Transverse colon (tissue), 4 donors: ENCODE data around the gene APCDD1L. TPM values are rescaled to one million over a fixed set of nuclear protein-coding genes. Genes with fewer than 3 reads are reported as not detected.

Source experiments
- DNase-seq: peaks from one replicate; pipeline ENCODE4 v3.0.0-alpha.2; 2019
- H3K27ac ChIP-seq, 4 donors: fragments of 200-600 bp; sonication (generic); 2 replicates each; pipeline ENCODE4 v1.5.1; 2016 to 2018; ENCODE audit warnings: inconsistent platforms in 4 of 4
- H3K27me3 ChIP-seq: fragments of 200-600 bp; sonication (generic); 2 replicates; pipeline ENCODE4 v1.5.1; 2017; ENCODE audit warnings: inconsistent platforms
- H3K36me3 ChIP-seq, 4 donors: fragments of 200-600 bp; sonication (generic); 2 replicates each; pipeline ENCODE4 v1.5.1; 2017 to 2019; ENCODE audit warnings: inconsistent platforms in 4 of 4
- H3K4me1 ChIP-seq, 4 donors: fragments of 200-600 bp; sonication (generic); 2 replicates each; pipeline ENCODE4 v1.5.1; 2017 to 2020; ENCODE audit warnings: inconsistent platforms in 4 of 4
- H3K4me3 ChIP-seq, 4 donors: fragments of 200-600 bp; sonication (generic); 1 replicate in 1 of 4; 2 replicates in 3 of 4; pipeline versions ENCODE4 v1.5.1 to v1.6.1; 2017 to 2019; ENCODE audit warnings: inconsistent platforms in 4 of 4
- H3K9me3 ChIP-seq, 2 donors: fragments of 200-600 bp; sonication (generic); 2 replicates each; pipeline ENCODE4 v1.5.1; 2017 to 2019; ENCODE audit warnings: inconsistent platforms in 2 of 2
- CTCF ChIP-seq, 5 experiments: fragments of 200-600 bp in 3 of 5; fragments of 450-650 bp in 2 of 5; sonication (generic) in 3 of 5; IDR thresholded peaks; 1 replicate in 2 of 5; 2 replicates in 3 of 5; pipeline ENCODE4 v1.5.1; 2016 to 2017; ENCODE audit warnings: antibody characterized with exemption in 5 of 5, inconsistent platforms in 3 of 5, mild to moderate bottlenecking in 2 of 5, moderate library complexity in 1 of 5
- EP300 ChIP-seq: sonication (generic); formaldehyde crosslinking; IDR thresholded peaks from one replicate; pipeline ENCODE4 v1.6.1; 2017; ENCODE audit warnings: antibody characterized with exemption, low read depth
- POLR2A ChIP-seq: fragments of 450-650 bp; IDR thresholded peaks from one replicate; pipeline ENCODE4 v1.6.1; 2016; ENCODE audit warnings: antibody characterized with exemption, mild to moderate bottlenecking, moderate library complexity
- POLR2AphosphoS5 ChIP-seq, 3 donors: sonication (generic); formaldehyde crosslinking; IDR thresholded peaks; one replicate each; pipeline ENCODE4 v1.6.1; 2016; ENCODE audit warnings: antibody characterized with exemption in 3 of 3
- WGBS, 2 donors: methylation state at CpG; one replicate each; pipeline ENCODE4 v1.1.5; 2018; ENCODE audit warnings: low coverage in 1 of 2; 5-methylcytosine and 5-hydroxymethylcytosine counted together
- in situ Hi-C, 4 donors: fragments of 200-750 bp; cut with MboI; loops; one replicate each; pipeline versions ENCODE4 v1.15.0 to v1.15.1; 2017; ENCODE audit warnings: low sequenced_read_pairs in 3 of 4, low pct_ligation_motif_present in 1 of 4, low pct_unique_long_range_greater_than_20kb in 1 of 4
- intact Hi-C: fragments of 100-400 bp; cut with DNase I; formaldehyde crosslinking; loops from one replicate; pipeline ENCODE4 v1.15.1; 2023; ENCODE audit warnings: low total_unique reads
- total RNA-seq, 4 donors: library from RNA; depleted of rRNA; stranded (reverse); fragments of >200 nt; gene quantifications; one replicate each; pipeline ENCODE4 v1.1.0, GENCODE V29; 2016

Gene APCDD1L
- total RNA-seq, 4 donors from 2014 or later: 0.16 TPM; not detected in 3

- intact Hi-C loops: no loop called here
- no peak for DNase-seq
- TF ChIP-seq POLR2A: no peak
- no peak for TF ChIP-seq EP300
- TF ChIP-seq CTCF (IDR thresholded peaks at IDR 0.05): no peak
- no peak for TF ChIP-seq POLR2AphosphoS5 (IDR thresholded peaks at IDR 0.05)
Observed at GRCh38 chr20:58512808-58513552, 2.2 kb downstream of the APCDD1L start.

GRCh38 chr20:58511861-58512260 lies 3.3 kb downstream of the APCDD1L start:
- in situ Hi-C loops: no loop called here
- Histone ChIP-seq H3K4me1 (no peaks in the 10 kb centered on the region), H3K27ac (no peak overlapping the region), H3K4me3 (no peak overlapping the region), H3K9me3 (no peaks in the 10 kb centered on the region), H3K27me3 (peaks cover 39% of the 10 kb centered on the region), H3K36me3 (no peaks in the 10 kb centered on the region)
- intact Hi-C loops: no loop called here
- 59 to 82% methylated on average over 3 to 9 of the region's 9 CpGs for WGBS, 2 donors
- DNase-seq: no peak
- TF ChIP-seq POLR2A (no peak), POLR2AphosphoS5 (IDR thresholded peaks at IDR 0.05) (no peak), EP300 (no peak), CTCF (IDR thresholded peaks at IDR 0.05) (no peak)

More at GRCh38 chr20:58512808-58513552, 2.2 kb downstream of the APCDD1L start:
- no peak overlapping the region for H3K27ac ChIP-seq
- H3K9me3 ChIP-seq: no peaks in the 10 kb centered on the region
- H3K27me3 ChIP-seq: peaks cover 42% of the 10 kb centered on the region
- in situ Hi-C loops: no loop called here
- H3K36me3 ChIP-seq: no peaks in the 10 kb centered on the region
- no peaks in the 10 kb centered on the region for H3K4me1 ChIP-seq
- WGBS, 2 donors: 70 to 82% methylated on average over 4 to 17 of the region's 17 CpGs
- no peak overlapping the region for H3K4me3 ChIP-seq

GRCh38 chr20:58511364-58511763 lies 3.8 kb downstream of the APCDD1L start:
- Histone ChIP-seq H3K9me3 (no peaks in the 10 kb centered on the region), H3K4me3 (no peak overlapping the region), H3K36me3 (no peaks in the 10 kb centered on the region), H3K27me3 (peaks cover 39% of the 10 kb centered on the region), H3K27ac (no peak overlapping the region), H3K4me1 (no peaks in the 10 kb centered on the region)
- WGBS, 2 donors: 21 to 22% methylated on average over 3 to 4 of the region's 4 CpGs
- TF ChIP-seq POLR2AphosphoS5 (IDR thresholded peaks at IDR 0.05): no peak
- TF ChIP-seq CTCF (IDR thresholded peaks at IDR 0.05): no peak
- TF ChIP-seq EP300: no peak
- no peak for TF ChIP-seq POLR2A
- intact Hi-C loops (no loop called here), in situ Hi-C loops (no loop called here)
- no peak for DNase-seq

- WGBS, 2 donors: 82% methylated on average over 2 of the region's 2 CpGs; no CpG with 5 or more reads in 1 of the 2 donors
- TF ChIP-seq POLR2A: no peak
- no peak for DNase-seq
Observed at GRCh38 chr20:58510921-58511320, 4.3 kb downstream of the APCDD1L start.

More at GRCh38 chr20:58510921-58511320, 4.3 kb downstream of the APCDD1L start:
- Histone ChIP-seq H3K4me1 (no peaks in the 10 kb centered on the region), H3K27ac (no peak overlapping the region), H3K36me3 (no peaks in the 10 kb centered on the region), H3K27me3 (peaks cover 35% of the 10 kb centered on the region), H3K4me3 (no peak overlapping the region), H3K9me3 (no peaks in the 10 kb centered on the region)
- intact Hi-C loops (no loop called here), in situ Hi-C loops (no loop called here)
